ENCODE results near the gene C9orf85. TPM values are rescaled to one million over a fixed set of nuclear protein-coding genes. Genes with fewer than 3 reads are reported as not detected.

C9orf85 gene
- total and polyA plus RNA-seq, 9 of the 15 experiments (the other 6 are each of a cell fraction or from before 2014, with no cell fraction given), result 6.7 to 17.6 (median 13.0) TPM

GRCh38 chr9:71941060-71941568 is 29.7 kb downstream of the C9orf85 start:
- Histone ChIP-seq H3K9me1 (ENCODE audit: control insufficient read depth, insufficient read depth, low read length) (no peaks in the 10 kb centered on the region), H3K27ac (ENCODE audit: extremely low read depth, low read depth, low read length) (no peak overlapping the region), H3K27me3 (ENCODE audit: control insufficient read depth in 2 of 2, insufficient read depth in 2 of 2, low read length in 2 of 2) (no peaks in the 10 kb centered on the region), H3K4me3 (no peak overlapping the region), H3K9me3 (replicated peaks; ENCODE audit: control insufficient read depth, insufficient read depth, low read depth, low read length) (no peaks in the 10 kb centered on the region), H2AFZ (ENCODE audit: low read depth, low read length) (no peak overlapping the region), H3K79me2 (ENCODE audit: control insufficient read depth, insufficient read depth, low read length) (0 out of 3 replicates have a peak, but pooled peaks cover 4% of the 10 kb centered on the region), H3K4me2 (ENCODE audit: insufficient read depth, low read length) (no peak overlapping the region), H4K20me1 (replicated peaks; ENCODE audit: control insufficient read depth, insufficient read depth, low read length) (no peaks in the 10 kb centered on the region), H3K4me1 (replicated peaks in 1 of 2; ENCODE audit: control insufficient read depth in 2 of 2, insufficient read depth in 2 of 2, low read length in 2 of 2) (no peaks in the 10 kb centered on the region), H3K9ac (ENCODE audit: insufficient read depth in 1 of 2, low read depth in 2 of 2, low read length in 2 of 2) (no peak overlapping the region), H3K36me3 (ENCODE audit: control insufficient read depth, insufficient read depth, low read length) (no peaks in the 10 kb centered on the region)
- in situ Hi-C loops (cut with MboI), result no loop called here
- ATAC-seq (no peak), DNase-seq (ENCODE audit: extremely low read depth in 1 of 4, low spot score in 3 of 4) (no peak), FAIRE-seq (no peak)
- intact Hi-C loops (cut with micrococcal nuclease), result no loop called here
- POLR2A ChIA-PET, result no interaction called here
- CTCF ChIA-PET (ENCODE audit: low intra/inter-chr PET ratio), result no interaction called here
- no TSS peak for BruUV-seq (replicated peaks)
- WGBS (ENCODE audit: insufficient coverage, low coverage, missing lambda C conversion rate), result 42% methylated on average over 2 of the region's 2 CpGs
- 0 out of 2 replicates have a peak, but pooled peaks have one; percentile 35 for TF ChIP-seq ZNF316 (IDR thresholded peaks at IDR 0.05)
- TF ChIP-seq TGIF2 (CRISPR knock-in tag; IDR thresholded peaks at IDR 0.05), result no peak
- TF ChIP-seq BCLAF1 (IDR thresholded peaks at IDR 0.05; ENCODE audit: borderline replicate concordance in 1 of 2, control insufficient read depth in 1 of 2, low read depth in 2 of 2, low read length in 1 of 2), result no peak
- TF ChIP-seq ID3 (CRISPR knock-in tag; IDR thresholded peaks at IDR 0.05), result no peak
- TF ChIP-seq ID3 (tag; IDR thresholded peaks at IDR 0.05), result no peak
- no peak for TF ChIP-seq HDAC3 (IDR thresholded peaks at IDR 0.05; ENCODE audit: borderline replicate concordance, partially characterized antibody)
- TF ChIP-seq DIDO1 (tag; IDR thresholded peaks at IDR 0.05; ENCODE audit: low read depth), result no peak
- 0 out of 2 replicates have a peak, but pooled peaks have one; percentile 9 for TF ChIP-seq MAFK (IDR thresholded peaks at IDR 0.05; ENCODE audit: low read length)
